Loucy (cell line): ENCODE results near the gene LPP.

ENCODE experiments used
- EZH2phosphoT487 ChIP-seq: fragments of 200-600 bp; IDR thresholded peaks from 2 replicates; pipeline ENCODE4 v1.6.1; 2018; ENCODE audit warnings: antibody characterized with exemption, mild to moderate bottlenecking, moderate library complexity, borderline replicate concordance
- TF ChIP-seq, protein P1 (sequence below): fragments of 200-600 bp; sonication (generic); conservative IDR thresholded peaks from 2 replicates; pipeline ENCODE4 v1.5.1; 2014; ENCODE audit warnings: mild to moderate bottlenecking, antibody characterized with exemption, low read length

DNA sequence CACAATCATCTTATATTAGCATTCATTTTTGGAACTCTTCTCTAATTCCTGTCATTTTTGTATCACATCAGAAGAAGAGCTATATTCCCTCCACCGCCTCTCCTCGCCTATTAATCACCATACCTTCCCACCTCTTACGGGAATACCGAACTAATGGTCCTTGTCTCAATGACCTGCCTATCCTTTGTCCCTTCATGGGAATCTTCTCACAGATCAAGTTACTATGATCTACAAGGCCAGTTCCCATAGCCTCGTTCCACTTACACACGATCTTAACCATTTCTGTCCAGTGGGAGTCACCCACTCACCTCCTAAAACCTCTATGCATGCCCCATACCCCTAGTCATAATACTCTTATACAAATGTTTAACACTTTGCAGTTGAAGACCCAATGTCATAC, 675.2 kb downstream of the LPP start:
- TF ChIP-seq, protein P1, sequence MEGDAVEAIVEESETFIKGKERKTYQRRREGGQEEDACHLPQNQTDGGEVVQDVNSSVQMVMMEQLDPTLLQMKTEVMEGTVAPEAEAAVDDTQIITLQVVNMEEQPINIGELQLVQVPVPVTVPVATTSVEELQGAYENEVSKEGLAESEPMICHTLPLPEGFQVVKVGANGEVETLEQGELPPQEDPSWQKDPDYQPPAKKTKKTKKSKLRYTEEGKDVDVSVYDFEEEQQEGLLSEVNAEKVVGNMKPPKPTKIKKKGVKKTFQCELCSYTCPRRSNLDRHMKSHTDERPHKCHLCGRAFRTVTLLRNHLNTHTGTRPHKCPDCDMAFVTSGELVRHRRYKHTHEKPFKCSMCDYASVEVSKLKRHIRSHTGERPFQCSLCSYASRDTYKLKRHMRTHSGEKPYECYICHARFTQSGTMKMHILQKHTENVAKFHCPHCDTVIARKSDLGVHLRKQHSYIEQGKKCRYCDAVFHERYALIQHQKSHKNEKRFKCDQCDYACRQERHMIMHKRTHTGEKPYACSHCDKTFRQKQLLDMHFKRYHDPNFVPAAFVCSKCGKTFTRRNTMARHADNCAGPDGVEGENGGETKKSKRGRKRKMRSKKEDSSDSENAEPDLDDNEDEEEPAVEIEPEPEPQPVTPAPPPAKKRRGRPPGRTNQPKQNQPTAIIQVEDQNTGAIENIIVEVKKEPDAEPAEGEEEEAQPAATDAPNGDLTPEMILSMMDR = no peak
- TF ChIP-seq EZH2phosphoT487 = no peak
